HG02981 (cell line): ENCODE data around the gene VEGFC.

ENCODE experiments used
- ATAC-seq: cut with Tn5 transposase; IDR thresholded peaks from one replicate; pipeline ENCODE4 v1.9.1; 2021; ENCODE audit warnings: mild to moderate bottlenecking, moderate library complexity; ENCODE audit not compliant: unreplicated experiment

Gene VEGFC

GRCh38 chr4:176792326-176793059 is at the start of gene VEGFC:
VEGFC (minus strand) TSS chr4:176792922; CDS start chr4:176792311, 611 bp downstream.
- ATAC-seq: peak; percentile 87

GRCh38 chr4:176841711-176842112 is 49.0 kb upstream of the VEGFC start:
- ATAC-seq: no peak

GRCh38 chr4:176840166-176840565 is 47.4 kb upstream of the VEGFC start:
- ATAC-seq: no peak

GRCh38 chr4:176839656-176840055 is 46.9 kb upstream of the VEGFC start:
- ATAC-seq: no peak

- ATAC-seq: no peak
Observed at GRCh38 chr4:176838601-176839433, 46.1 kb upstream of the VEGFC start.

- ATAC-seq: no peak
Observed at GRCh38 chr4:176837169-176837895, 44.6 kb upstream of the VEGFC start.

GRCh38 chr4:176834531-176834930 is 41.8 kb upstream of the VEGFC start:
- no peak for ATAC-seq

GRCh38 chr4:176833400-176834175 is 40.9 kb upstream of the VEGFC start:
- no peak for ATAC-seq

GRCh38 chr4:176830971-176831370 is 38.2 kb upstream of the VEGFC start:
- ATAC-seq: no peak

GRCh38 chr4:176825586-176825985 is 32.9 kb upstream of the VEGFC start:
- no peak for ATAC-seq

- ATAC-seq: no peak
Observed at GRCh38 chr4:176824645-176825366, 32.1 kb upstream of the VEGFC start.

GRCh38 chr4:176818531-176818930 is 25.8 kb upstream of the VEGFC start:
- ATAC-seq: no peak

GRCh38 chr4:176817204-176817603 is 24.5 kb upstream of the VEGFC start:
- ATAC-seq: peak; percentile 84

- ATAC-seq: no peak
Observed at GRCh38 chr4:176814770-176815169, 22.0 kb upstream of the VEGFC start.

GRCh38 chr4:176810481-176811249 is 17.9 kb upstream of the VEGFC start:
- ATAC-seq: no peak

GRCh38 chr4:176806778-176807375 is 14.2 kb upstream of the VEGFC start:
- ATAC-seq: no peak

- no peak for ATAC-seq
Observed at GRCh38 chr4:176805155-176805554, 12.4 kb upstream of the VEGFC start.

- no peak for ATAC-seq
Observed at GRCh38 chr4:176800891-176801534, 8.3 kb upstream of the VEGFC start.
